Glutamatergic neuron (in vitro differentiated cells): ENCODE data around the gene FAM53B. TPM values are rescaled to one million over a fixed set of nuclear protein-coding genes. Genes with fewer than 3 reads are reported as not detected.

Source experiments
- DNase-seq: peaks from one replicate; pipeline ENCODE4 v3.0.0; 2022
- H3K27ac Mint-ChIP-seq: one replicate; pipeline ENCODE4 v1.8.0; 2020; ENCODE audit warnings: mild to moderate bottlenecking, mixed read lengths, inconsistent platforms; ENCODE audit not compliant: unreplicated experiment
- H3K27me3 Mint-ChIP-seq: one replicate; pipeline ENCODE4 v1.8.0; 2020; ENCODE audit warnings: mild to moderate bottlenecking, moderate library complexity, mixed read lengths, inconsistent platforms; ENCODE audit not compliant: unreplicated experiment
- H3K36me3 Mint-ChIP-seq: one replicate; pipeline ENCODE4 v1.8.0; 2020; ENCODE audit warnings: mild to moderate bottlenecking, mixed read lengths, inconsistent platforms; ENCODE audit not compliant: unreplicated experiment
- H3K4me1 Mint-ChIP-seq: one replicate; pipeline ENCODE4 v1.8.0; 2020; ENCODE audit warnings: mild to moderate bottlenecking, low read depth, mixed read lengths, inconsistent platforms; ENCODE audit not compliant: unreplicated experiment
- H3K4me3 Mint-ChIP-seq: one replicate; pipeline ENCODE4 v1.8.0; 2020; ENCODE audit warnings: mild to moderate bottlenecking, mixed read lengths, inconsistent platforms; ENCODE audit not compliant: unreplicated experiment
- H3K9me3 Mint-ChIP-seq: one replicate; pipeline ENCODE4 v1.8.0; 2020; ENCODE audit warnings: mild to moderate bottlenecking, moderate library complexity, mixed read lengths, inconsistent platforms; ENCODE audit not compliant: unreplicated experiment
- CTCF ChIP-seq: fragments of 200-600 bp; sonication (generic); IDR thresholded peaks from one replicate; pipeline ENCODE4 v1.5.0; 2021; ENCODE audit not compliant: partially characterized antibody, unreplicated experiment
- total RNA-seq: library from RNA; stranded (reverse); fragmentation: NEBNext Ultra II Directional; extraction: Animal tissue kit (Norgen Biotek cat#: 25700); gene quantifications from one replicate; pipeline ENCODE4 v1.2.1, GENCODE V29; 2021; ENCODE audit not compliant: unreplicated experiment

Gene FAM53B
- total RNA-seq, 1 donor from 2014 or later: 30.5 TPM

GRCh38 chr10:124732931-124733570 is 11.1 kb downstream of the FAM53B start:
- Mint-ChIP-seq H3K27ac (no peak overlapping the region), H3K9me3 (peaks cover 5% of the 10 kb centered on the region), H3K4me1 (peaks cover 36% of the 10 kb centered on the region), H3K27me3 (no peaks in the 10 kb centered on the region), H3K4me3 (no peak overlapping the region), H3K36me3 (no peaks in the 10 kb centered on the region)
- no peak for TF ChIP-seq CTCF
- no peak for DNase-seq

GRCh38 chr10:124731551-124731950 is 12.6 kb downstream of the FAM53B start:
- H3K36me3 Mint-ChIP-seq: no peaks in the 10 kb centered on the region
- no peak for DNase-seq
- no peaks in the 10 kb centered on the region for H3K27me3 Mint-ChIP-seq
- H3K4me3 Mint-ChIP-seq: no peak overlapping the region
- H3K9me3 Mint-ChIP-seq: peaks cover 5% of the 10 kb centered on the region
- H3K27ac Mint-ChIP-seq: no peak overlapping the region
- TF ChIP-seq CTCF: no peak
- peaks cover 22% of the 10 kb centered on the region for H3K4me1 Mint-ChIP-seq

GRCh38 chr10:124730790-124731189 is 13.4 kb downstream of the FAM53B start:
- Mint-ChIP-seq H3K27me3 (no peaks in the 10 kb centered on the region), H3K4me1 (peaks cover 16% of the 10 kb centered on the region), H3K4me3 (no peak overlapping the region), H3K36me3 (no peaks in the 10 kb centered on the region), H3K27ac (no peak overlapping the region), H3K9me3 (peaks cover 5% of the 10 kb centered on the region)
- DNase-seq: no peak
- no peak for TF ChIP-seq CTCF

GRCh38 chr10:124728830-124729661 is 15.1 kb downstream of the FAM53B start:
- no peak for TF ChIP-seq CTCF
- H3K27me3 Mint-ChIP-seq: no peaks in the 10 kb centered on the region
- H3K4me1 Mint-ChIP-seq: peaks cover 22% of the 10 kb centered on the region
- peaks cover 5% of the 10 kb centered on the region for H3K9me3 Mint-ChIP-seq
- no peak for DNase-seq
- no peak overlapping the region for H3K4me3 Mint-ChIP-seq
- H3K36me3 Mint-ChIP-seq: no peaks in the 10 kb centered on the region
- H3K27ac Mint-ChIP-seq: no peak overlapping the region

- DNase-seq: no peak
These were observed 15.9 kb downstream of the FAM53B start for GRCh38 chr10:124728071-124728829.

More at GRCh38 chr10:124728071-124728829, 15.9 kb downstream of the FAM53B start:
- H3K9me3 Mint-ChIP-seq: peaks cover 3% of the 10 kb centered on the region
- H3K4me1 Mint-ChIP-seq: peaks cover 20% of the 10 kb centered on the region
- H3K36me3 Mint-ChIP-seq: no peaks in the 10 kb centered on the region
- no peak for TF ChIP-seq CTCF
- H3K27ac Mint-ChIP-seq: no peak overlapping the region
- H3K27me3 Mint-ChIP-seq: no peaks in the 10 kb centered on the region
- no peak overlapping the region for H3K4me3 Mint-ChIP-seq
